Posterior cingulate gyrus (tissue), 11 donors: ENCODE data around the gene LGMN.
"Not testable (repeated sequence)": the region's sequence is repeated elsewhere in the genome, so short reads cannot be mapped to it uniquely, and the experiment has no call there.

Experiments
- DNase-seq, 10 donors: peaks; one replicate each; pipeline versions ENCODE4 v3.0.0 to v3.0.0-alpha.2; 2020 to 2021; ENCODE audit warnings: mixed read lengths in 3 of 10
- intact Hi-C: fragments of 100-400 bp; cut with DNase I; formaldehyde crosslinking; loops from one replicate; pipeline ENCODE4 v1.15.1; 2023

LGMN gene

GRCh38 chr14:92680781-92681650 is 67.4 kb downstream of the LGMN start:
- intact Hi-C loops, result loop anchor here (5.0 kb wide), 1 partner anchor 544 kb away; no protein-coding TSS in a partner anchor
- DNase-seq, result peak in 9 of 10 donors; percentile 53 to 94 (median 70)

- intact Hi-C loops, result loop anchor here (5.0 kb wide), 1 partner anchor 543 kb away; no protein-coding TSS in a partner anchor
- not testable (repeated sequence) for DNase-seq
Measured at GRCh38 chr14:92680330-92680729, 68.1 kb downstream of the LGMN start.

- intact Hi-C loops, result no loop called here
Measured at GRCh38 chr14:92679246-92679645, 69.2 kb downstream of the LGMN start.

DNA sequence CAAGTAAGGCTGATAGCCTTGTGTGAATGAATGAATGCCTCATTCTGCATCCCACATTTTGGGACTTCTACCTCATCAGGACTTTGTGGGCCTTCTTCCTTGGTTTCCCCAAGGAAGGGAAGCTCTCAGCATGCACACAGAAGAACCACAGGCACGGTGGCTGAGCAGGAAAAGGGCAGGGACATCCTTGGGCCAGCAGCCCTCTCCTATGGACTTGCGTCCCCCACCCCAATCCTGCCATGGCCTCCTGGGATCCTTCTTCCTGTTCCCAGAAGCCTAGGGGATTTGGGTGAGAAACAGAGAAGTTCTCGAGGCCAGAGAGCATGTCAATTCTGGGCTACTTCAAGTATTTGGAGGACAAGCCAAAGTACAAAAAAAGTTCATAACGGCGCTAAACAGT is 69.7 kb downstream of the LGMN start:
- peak in 1 of 10 donors; percentile 42 for DNase-seq
- intact Hi-C loops, result no loop called here

More at GRCh38 chr14:92679246-92679645, 69.2 kb downstream of the LGMN start:
- peak in 2 of 10 donors; percentile 25 to 59 for DNase-seq

DNA sequence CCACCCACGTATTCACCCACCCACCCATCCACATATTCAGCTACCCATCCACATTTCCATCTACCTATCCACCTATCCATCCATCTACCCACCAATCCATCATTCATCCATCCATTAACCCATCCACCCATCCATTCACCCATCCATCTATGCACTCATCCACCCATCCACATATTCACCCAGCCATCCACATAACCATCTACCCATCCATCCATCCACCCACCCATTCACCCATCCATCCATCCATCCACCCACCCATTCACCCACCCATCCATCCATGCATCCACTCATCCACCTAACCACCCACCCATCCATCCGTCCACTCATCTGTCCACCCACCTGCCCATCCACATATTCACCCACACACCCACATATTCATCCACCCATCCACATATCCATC is 70.5 kb downstream of the LGMN start:
- intact Hi-C loops, result no loop called here
- no peak for DNase-seq

GRCh38 chr14:92677087-92677668 is 71.2 kb downstream of the LGMN start:
- peak in 1 of 10 donors; percentile 81 for DNase-seq
- intact Hi-C loops, result no loop called here

DNA sequence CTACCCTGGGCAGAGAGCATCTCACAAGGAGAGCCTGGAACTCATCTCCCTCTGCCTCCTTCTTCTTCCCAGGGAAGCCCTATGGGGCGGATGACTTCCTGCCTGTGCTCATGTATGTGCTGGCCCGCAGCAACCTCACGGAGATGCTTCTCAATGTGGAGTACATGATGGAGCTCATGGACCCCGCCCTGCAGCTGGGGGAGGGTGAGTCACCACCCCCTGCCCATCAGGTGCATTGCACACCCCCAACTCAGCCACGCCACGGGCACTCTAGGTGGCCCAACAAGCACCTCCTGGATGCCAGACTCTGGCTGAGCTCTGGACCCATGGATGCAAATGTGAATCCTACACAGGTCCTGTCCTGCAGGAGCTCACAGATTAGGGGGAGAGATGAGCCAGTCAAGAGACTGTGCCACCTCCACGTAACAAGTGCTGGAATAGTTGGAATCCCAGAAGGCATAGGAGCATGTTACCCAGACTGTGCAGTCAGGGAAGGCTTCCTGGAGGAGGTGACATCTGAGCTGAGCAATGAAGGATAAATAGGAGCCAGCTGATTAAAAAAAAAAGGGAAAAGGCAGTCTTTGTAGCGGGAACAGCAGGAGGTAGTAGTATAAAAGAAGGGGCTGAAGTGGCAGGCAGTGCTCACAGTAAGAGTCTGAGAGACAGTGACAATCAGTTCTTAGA is 71.9 kb downstream of the LGMN start:
- intact Hi-C loops, result no loop called here
- peak in 1 of 10 donors; percentile 54 for DNase-seq

GRCh38 chr14:92675976-92676375 is 72.5 kb downstream of the LGMN start:
- peak in 2 of 10 donors; percentile 62 to 81 for DNase-seq
- intact Hi-C loops, result no loop called here

GRCh38 chr14:92675421-92675820 is 73.0 kb downstream of the LGMN start:
- peak in 1 of 10 donors; percentile 60 for DNase-seq
- intact Hi-C loops, result no loop called here

GRCh38 chr14:92673601-92674150 is 74.8 kb downstream of the LGMN start:
- intact Hi-C loops, result no loop called here
- DNase-seq, result peak in 3 of 10 donors; percentile 31 to 63 (median 49)

DNA sequence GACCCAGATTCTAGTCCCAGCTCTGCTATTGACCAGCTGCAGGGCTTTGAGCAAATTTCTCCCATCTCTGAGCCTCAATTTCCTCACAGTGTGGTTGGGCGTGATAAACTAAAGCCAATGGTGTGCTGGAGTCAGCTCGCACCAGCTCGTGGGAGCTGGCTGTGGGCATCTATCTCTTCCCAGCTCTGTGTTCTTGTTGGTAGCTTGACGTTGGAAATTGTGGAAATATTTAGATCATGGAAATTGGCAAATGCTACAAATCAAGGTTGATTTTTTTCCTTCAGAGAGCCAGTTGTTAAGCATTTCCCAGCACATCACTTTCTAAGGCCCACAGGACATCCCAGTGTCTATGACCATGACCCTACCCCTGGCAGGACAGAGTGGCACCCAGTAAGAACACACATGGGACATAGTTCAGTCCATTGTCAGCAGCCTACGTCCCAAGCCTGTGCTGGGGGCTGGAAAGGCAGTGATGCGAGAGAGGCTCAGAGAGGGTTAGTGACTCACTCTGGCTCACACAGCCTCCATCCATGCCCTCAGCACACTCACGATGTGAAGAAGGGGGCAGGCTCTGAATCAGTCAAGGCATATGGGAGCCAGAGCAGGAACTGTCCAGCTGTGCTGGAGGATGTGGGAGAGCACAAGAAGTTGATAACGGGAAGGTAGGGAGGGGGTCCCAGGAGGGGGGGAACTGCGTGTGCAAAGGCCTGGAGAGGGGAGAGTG is 77.6 kb downstream of the LGMN start:
- intact Hi-C loops, result no loop called here
- peak in 2 of 10 donors; percentile 31 for DNase-seq

DNA sequence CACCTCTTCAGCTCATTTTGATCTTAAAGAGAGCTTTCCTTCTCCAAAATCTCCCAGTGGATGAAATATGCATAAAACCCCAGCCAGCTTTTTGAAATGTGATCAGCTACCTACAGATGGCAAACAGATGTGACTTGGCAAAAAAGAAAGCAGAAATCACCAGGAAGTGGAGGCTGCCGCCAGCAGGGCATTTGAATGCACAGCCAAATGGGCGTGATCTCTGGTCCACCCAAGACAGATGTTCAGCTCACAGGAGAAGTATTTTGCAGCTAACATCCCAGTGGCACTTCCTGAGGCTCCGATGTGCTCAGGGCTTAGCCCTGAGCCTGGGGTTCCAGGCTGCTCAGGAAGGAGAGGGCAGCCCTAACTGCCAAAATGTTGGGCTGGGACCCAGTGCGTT is 78.3 kb downstream of the LGMN start:
- intact Hi-C loops, result no loop called here
- DNase-seq, result peak in 2 of 10 donors; percentile 26 to 77

GRCh38 chr14:92668276-92668973 is 80.0 kb downstream of the LGMN start:
- DNase-seq, result peak in 1 of 10 donors; percentile 20
- intact Hi-C loops, result no loop called here

DNA sequence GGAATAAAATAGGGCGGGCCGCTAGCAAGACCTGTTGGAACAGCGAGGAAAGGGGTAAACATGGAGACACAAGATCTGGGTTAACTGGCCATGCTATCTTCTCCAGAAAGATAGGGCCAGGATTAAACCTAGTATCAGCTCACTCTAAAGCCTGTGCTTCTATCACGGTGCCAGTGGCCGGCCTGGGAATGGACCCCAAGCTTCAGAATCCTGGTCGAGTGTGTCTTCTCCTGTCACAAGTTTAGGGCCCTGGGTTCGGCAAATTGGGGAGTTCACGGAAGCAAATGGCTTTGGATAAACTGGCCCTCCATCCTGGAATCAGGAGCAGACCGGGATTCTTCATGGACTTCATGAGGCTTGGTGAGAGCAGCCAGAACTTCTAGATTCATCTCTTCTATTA is 82.2 kb downstream of the LGMN start:
- intact Hi-C loops, result no loop called here
- DNase-seq, result peak in 2 of 10 donors; percentile 51 to 58

DNA sequence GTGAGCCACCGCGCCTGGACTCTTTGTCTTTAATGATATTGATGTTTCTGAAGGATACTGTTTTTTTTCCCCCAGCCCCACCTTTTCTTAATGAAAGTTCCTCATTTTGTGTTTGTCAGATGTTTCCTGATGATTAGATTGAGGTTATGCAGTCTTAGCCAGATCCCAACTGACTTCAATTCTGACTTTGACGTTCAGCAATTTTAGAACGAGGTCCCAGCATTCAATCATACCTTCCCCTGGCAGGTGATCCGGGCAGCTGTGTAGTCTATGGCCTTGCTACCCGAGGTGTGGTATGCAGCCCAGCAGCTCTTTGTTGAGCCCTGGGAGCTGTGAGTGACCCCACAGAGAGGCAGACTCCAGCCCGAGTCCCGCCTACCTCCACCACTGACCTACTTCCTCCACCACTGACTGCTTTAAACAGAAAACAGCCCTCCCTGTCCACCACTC is 82.7 kb downstream of the LGMN start:
- intact Hi-C loops, result no loop called here

GRCh38 chr14:92663049-92663448 is 85.4 kb downstream of the LGMN start:
- intact Hi-C loops, result no loop called here
- DNase-seq, result peak in 1 of 10 donors; percentile 70

More for the DNA sequence above, 82.7 kb downstream of the LGMN start:
- peak in 1 of 10 donors; percentile 71 for DNase-seq

DNA sequence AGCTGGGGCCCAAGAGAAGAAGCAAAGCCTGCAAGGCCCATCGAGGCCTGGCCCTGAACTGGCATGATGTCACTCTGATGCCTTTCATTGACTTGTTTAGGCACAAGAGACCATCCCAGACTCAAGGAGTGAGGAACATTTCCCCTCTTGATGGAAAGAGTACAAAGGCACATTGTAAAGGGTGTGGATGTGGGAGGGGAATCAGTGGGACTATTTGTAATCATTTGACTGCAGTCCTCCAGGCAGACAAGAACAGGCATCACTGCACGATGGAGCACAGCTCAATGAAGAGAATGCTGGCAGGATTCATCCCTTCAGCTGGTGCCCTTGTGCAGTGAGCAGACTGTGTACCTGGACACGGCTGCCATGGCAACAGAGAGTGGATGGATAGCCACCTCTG is 87.9 kb downstream of the LGMN start:
- intact Hi-C loops, result no loop called here
- peak in 2 of 10 donors; percentile 48 to 56 for DNase-seq

DNA sequence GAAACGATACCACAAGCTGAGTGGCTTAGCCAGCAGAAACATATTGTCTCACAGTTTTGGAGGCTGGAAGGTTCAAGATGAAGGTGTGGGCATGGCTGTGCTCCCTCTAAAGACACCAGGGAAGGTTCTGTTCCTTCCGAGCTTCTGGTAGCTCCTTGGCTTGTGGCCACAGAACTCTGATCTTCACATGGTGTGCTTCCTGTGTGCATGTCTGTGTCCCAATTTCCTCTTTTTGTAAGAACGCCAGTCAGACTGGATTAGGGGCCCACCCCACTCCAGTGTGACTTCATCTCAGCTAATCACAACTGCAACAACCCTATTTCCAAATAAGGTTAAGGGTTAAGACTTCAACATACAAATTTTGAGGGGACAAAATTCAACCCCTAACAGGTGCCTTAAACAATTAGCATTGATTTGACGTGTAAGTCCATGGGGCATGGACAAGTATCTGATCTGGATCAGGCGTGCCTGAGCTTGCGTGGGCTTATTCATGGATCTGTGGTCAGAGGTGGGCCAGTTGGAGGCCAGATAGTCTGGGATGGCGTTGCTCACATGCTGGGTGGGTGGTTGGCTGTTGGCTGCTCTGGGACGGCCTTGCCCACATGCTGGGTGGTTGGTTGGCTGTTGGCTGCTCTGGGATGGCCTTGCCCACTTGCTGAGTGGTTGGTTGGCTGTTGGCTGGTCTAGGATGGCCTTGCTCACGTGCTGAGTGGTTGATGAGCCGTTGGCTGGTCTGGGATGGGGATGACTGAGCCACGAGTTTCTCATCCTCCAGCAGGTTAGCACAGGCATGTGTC is 88.5 kb downstream of the LGMN start:
- intact Hi-C loops, result no loop called here
- peak in 4 of 10 donors; percentile 34 to 77 (median 58) for DNase-seq
